K562 (cell line): ENCODE measurements around the gene GPR68. TPM values are rescaled to one million over a fixed set of nuclear protein-coding genes. Genes with fewer than 3 reads are reported as not detected.

Experiments used
- ATAC-seq: fragments of 200-7000 bp; cut with Tn5 transposase; 3 replicates; pipeline ENCODE4 v1.9.1; 2020; ENCODE audit warnings: moderate library complexity
- BruUV-seq: library from RNA; stranded (reverse); fragments of 400-500 nt; replicated peaks from 2 replicates; lab custom pipeline; 2021; lab: Mats Ljungman, UMichigan
- CTCF ChIA-PET: fragments of 300-600 bp; formaldehyde crosslinking; extraction: SDS; loops from one replicate; lab custom pipeline; 2021; ENCODE audit warnings: low intra/inter-chr PET ratio; lab: Yijun Ruan, JAX
- POLR2A ChIA-PET: fragments of 300-600, 350-650 bp; sonication (Branson Sonifier 250); formaldehyde crosslinking; extraction: SDS; loops from one replicate; lab custom pipeline; 2021; ENCODE audit warnings: antibody characterized with exemption, inconsistent platforms; lab: Yijun Ruan, JAX
- DNase-seq, 4 experiments: peaks; one replicate each; pipeline versions ENCODE4 v3.0.0 to v3.0.0-alpha.2; 2011 to 2018; ENCODE audit warnings: low spot score in 3 of 4, mixed read lengths in 3 of 4; ENCODE audit errors: extremely low read depth in 1 of 4
- FAIRE-seq: peaks from 2 replicates; lab custom pipeline; 2011; peaks lifted over from hg19 to GRCh38; lab: Jason Lieb, UNC
- H2AFZ ChIP-seq: 2 replicates; pipeline ENCODE4 v1.6.0; 2011; ENCODE audit warnings: low read depth, low read length, control low read depth, inconsistent platforms
- H3K27ac ChIP-seq: fragments of 200-600 bp; 3 replicates; pipeline ENCODE4 v1.8.0; 2011; ENCODE audit warnings: low read depth, mild to moderate bottlenecking, control low read depth, inconsistent platforms, low read length, moderate library complexity, mixed read lengths; ENCODE audit errors: extremely low read depth
- H3K27me3 ChIP-seq, 2 experiments: fragments of 300-600 bp in 1 of 2; 2 replicates in 1 of 2; 3 replicates in 1 of 2; pipeline versions ENCODE4 v1.6.0 to v1.8.0; 2011; ENCODE audit warnings: inconsistent platforms in 2 of 2, low read length in 2 of 2, mild to moderate bottlenecking in 1 of 2, mixed read lengths in 1 of 2, moderate library complexity in 1 of 2; ENCODE audit not compliant: control insufficient read depth in 2 of 2, insufficient read depth in 2 of 2
- H3K36me3 ChIP-seq: fragments of 300-600 bp; 3 replicates; pipeline ENCODE4 v1.8.0; 2011; ENCODE audit warnings: mild to moderate bottlenecking, low read length, inconsistent platforms; ENCODE audit not compliant: control insufficient read depth, insufficient read depth
- H3K4me1 ChIP-seq, 2 experiments: fragments of 200-600 bp in 1 of 2; replicated peaks in 1 of 2; 2 replicates in 1 of 2; 3 replicates in 1 of 2; pipeline versions ENCODE4 v1.5.1 to v1.8.0; 2011; ENCODE audit warnings: inconsistent platforms in 2 of 2, low read length in 2 of 2, mild to moderate bottlenecking in 1 of 2, mixed read lengths in 1 of 2, moderate library complexity in 1 of 2; ENCODE audit not compliant: control insufficient read depth in 2 of 2, insufficient read depth in 2 of 2
- H3K4me2 ChIP-seq: 2 replicates; pipeline ENCODE4 v1.6.1; 2011; ENCODE audit warnings: low read length, control low read depth, inconsistent platforms, mixed read lengths; ENCODE audit not compliant: insufficient read depth
- H3K4me3 ChIP-seq: fragments of 200-600 bp; sonication (generic), shearing (Covaris generic); 2 replicates; pipeline ENCODE4 v1.5.1; 2016; ENCODE audit warnings: control low read depth, inconsistent platforms
- H3K79me2 ChIP-seq: fragments of 200-600 bp; 3 replicates; pipeline ENCODE4 v1.8.0; 2011; ENCODE audit warnings: low read length, inconsistent platforms; ENCODE audit not compliant: control insufficient read depth, insufficient read depth
- H3K9ac ChIP-seq, 2 experiments: 2 replicates each; pipeline versions ENCODE4 v1.6.0 to v1.6.1; 2011; ENCODE audit warnings: low read depth in 2 of 2, low read length in 2 of 2, control low read depth in 1 of 2, inconsistent platforms in 1 of 2, mild to moderate bottlenecking in 1 of 2, mixed read lengths in 1 of 2; ENCODE audit not compliant: insufficient read depth in 1 of 2
- H3K9me1 ChIP-seq: one replicate; pipeline ENCODE4 v1.6.0; 2011; ENCODE audit warnings: inconsistent platforms, mild to moderate bottlenecking, low read length, moderate library complexity; ENCODE audit not compliant: control insufficient read depth, insufficient read depth
- H3K9me3 ChIP-seq: replicated peaks from 2 replicates; pipeline ENCODE4 v1.5.1; 2011; ENCODE audit warnings: low read depth, low read length, inconsistent platforms; ENCODE audit not compliant: control insufficient read depth, insufficient read depth
- H4K20me1 ChIP-seq: replicated peaks from 2 replicates; pipeline ENCODE4 v1.6.1; 2011; ENCODE audit warnings: low read length, inconsistent platforms, mixed read lengths; ENCODE audit not compliant: control insufficient read depth, insufficient read depth
- ARID3B ChIP-seq: fragments of 250-450 bp; sonication (Bioruptor Pico); IDR thresholded peaks from 2 replicates; pipeline ENCODE4 v1.4.0; 2020; ENCODE audit warnings: borderline replicate concordance
- ARID4B ChIP-seq: sonication (generic); formaldehyde crosslinking; IDR thresholded peaks from 2 replicates; pipeline ENCODE4 v1.8.0; 2022; ENCODE audit warnings: mild to moderate bottlenecking, missing genetic modification reagents
- ELF4 ChIP-seq: fragments of 450-650 bp; formaldehyde crosslinking; IDR thresholded peaks from 2 replicates; pipeline ENCODE4 v1.4.0; 2022; ENCODE audit warnings: missing genetic modification characterization
- ESRRA ChIP-seq: fragments of 450-650 bp; IDR thresholded peaks from 2 replicates; pipeline ENCODE4 v1.6.1; 2014; ENCODE audit warnings: low read depth, mild to moderate bottlenecking, moderate library complexity, borderline replicate concordance
- HCFC1 ChIP-seq: IDR thresholded peaks from 2 replicates; pipeline ENCODE4 v1.6.1; 2012; ENCODE audit warnings: low read depth, low read length, improper control_type of control experiment
- KDM2B ChIP-seq: fragments of 250-450 bp; sonication (Bioruptor Pico); IDR thresholded peaks from 2 replicates; pipeline ENCODE4 v1.8.0; 2021; ENCODE audit warnings: mild to moderate bottlenecking, moderate library complexity
- PHB2 ChIP-seq: fragments of 450-650 bp; IDR thresholded peaks from 2 replicates; pipeline ENCODE4 v1.6.1; 2017; ENCODE audit warnings: low read depth
- RBM15 ChIP-seq: fragments of 200-400 bp; formaldehyde crosslinking; IDR thresholded peaks from 2 replicates; pipeline ENCODE4 v1.6.1; 2018; ENCODE audit warnings: mild to moderate bottlenecking, low read length, moderate library complexity; ENCODE audit not compliant: insufficient read depth
- SRSF1 ChIP-seq: fragments of 200-400 bp; formaldehyde crosslinking; IDR thresholded peaks from 2 replicates; pipeline ENCODE4 v1.6.1; 2017; ENCODE audit warnings: mild to moderate bottlenecking, low read depth, low read length, moderate library complexity
- SRSF7 ChIP-seq: fragments of 200-400 bp; formaldehyde crosslinking; optimal IDR thresholded peaks from 2 replicates; pipeline ENCODE3; 2017; ENCODE audit warnings: mild to moderate bottlenecking, low read depth, low read length
- ZNF778 ChIP-seq: fragments of 450-650 bp; formaldehyde crosslinking; IDR thresholded peaks from 2 replicates; pipeline ENCODE4 v1.4.0; 2020; ENCODE audit warnings: mild to moderate bottlenecking, moderate library complexity
- WGBS: fragments of 100-300 bp; shearing (Covaris generic); methylation state at CpG from one replicate; pipeline ENCODE4 v1.1.6; 2016; ENCODE audit warnings: low coverage, mixed read lengths; ENCODE audit not compliant: insufficient coverage; ENCODE audit errors: missing lambda C conversion rate; 5-methylcytosine and 5-hydroxymethylcytosine counted together
- in situ Hi-C: fragments of 300-500 bp; cut with MboI; formaldehyde crosslinking; loops from 4 replicates; pipeline ENCODE4 v1.15.0; 2018; ENCODE audit warnings: inconsistent platforms, mixed read lengths
- intact Hi-C: fragments of 100-400 bp; cut with micrococcal nuclease; formaldehyde crosslinking; loops from 2 replicates; pipeline ENCODE4 v1.14.2; 2022
- polyA plus RNA-seq, 8 experiments: library from polyadenylated mRNA; depleted of rRNA in 4 of 8; stranded (reverse) in 5 of 8; unstranded in 3 of 8; fragments of >200 nt; fragmentation: Nextera tagmentation in 2 of 8; fragmentation: Illumina TruSeq in 1 of 8; extraction: Ambion mirVana in 2 of 8; extraction: Trizol in 1 of 8; gene quantifications; 2 replicates each; pipeline versions ENCODE4 v1.2.1 to v1.2.3, GENCODE V29; 2011 to 2014; ENCODE audit warnings: inconsistent platforms in 1 of 8, missing spikeins in 1 of 8
- total RNA-seq, 7 experiments: library from RNA; depleted of rRNA in 6 of 7; stranded (reverse); fragments of >200 nt in 6 of 7; fragmentation: Illumina TruSeq in 2 of 7; extraction: Trizol in 2 of 7; gene quantifications; 2 replicates each; pipeline versions ENCODE4 v1.2.1 to v1.2.3, GENCODE V29; 2011 to 2021; ENCODE audit warnings: low replicate concordance in 1 of 7

GPR68 gene
- total and polyA plus RNA-seq, 9 of the 15 experiments (the other 6 are each of a cell fraction or from before 2014, with no cell fraction given) = 0.41 to 9.4 (median 3.7) TPM

- H3K9me3 ChIP-seq = no peaks in the 10 kb centered on the region
- ChIA-PET CTCF (no interaction called here), POLR2A (interaction anchor here (0.5 to 2.2 kb wide), 2 partner anchors 14 to 164 kb away, joined by 3 to 5 read pairs; no protein-coding TSS in a partner anchor)
- no peak overlapping the region for H3K9ac ChIP-seq
- no peaks in the 10 kb centered on the region for H3K9me1 ChIP-seq
- intact Hi-C loops (no loop called here), in situ Hi-C loops (no loop called here)
- H3K36me3 ChIP-seq = peaks cover 58% of the 10 kb centered on the region
- H3K4me1 ChIP-seq = no peaks in the 10 kb centered on the region
- no peak for DNase-seq
- H4K20me1 ChIP-seq = no peaks in the 10 kb centered on the region
- no peak overlapping the region for H3K27ac ChIP-seq
- BruUV-seq = no TSS peak
- H3K4me2 ChIP-seq = no peak overlapping the region
- no peak overlapping the region for H3K4me3 ChIP-seq
- H3K27me3 ChIP-seq = no peaks in the 10 kb centered on the region
- no peaks in the 10 kb centered on the region for H3K79me2 ChIP-seq
- FAIRE-seq = no peak
- H2AFZ ChIP-seq = no peak overlapping the region
- no peak for ATAC-seq
- 89% methylated on average over 7 of the region's 10 CpGs for WGBS
- TF ChIP-seq ARID3B (CRISPR knock-in tag) = no peak
Measured at GRCh38 chr14:91279354-91279753, 34.9 kb upstream of the GPR68 start.

GRCh38 chr14:91278383-91278715 is 33.8 kb upstream of the GPR68 start:
- intact Hi-C loops = no loop called here
- H3K4me1 ChIP-seq = no peaks in the 10 kb centered on the region
- H3K9ac ChIP-seq = no peak overlapping the region
- CTCF ChIA-PET = no interaction called here
- DNase-seq (no peak), FAIRE-seq (no peak), ATAC-seq (no peak)
- H3K9me1 ChIP-seq = no peaks in the 10 kb centered on the region
- H4K20me1 ChIP-seq = no peaks in the 10 kb centered on the region
- POLR2A ChIA-PET = no interaction called here
- no peak for TF ChIP-seq ARID4B (CRISPR knock-in tag)
- no peak for TF ChIP-seq SRSF7
- TF ChIP-seq ESRRA = no peak
- no peak for TF ChIP-seq ELF4 (CRISPR knock-in tag)
- TF ChIP-seq RBM15 = no peak
- no peak for TF ChIP-seq ZNF778 (CRISPR knock-in tag)
- no peak for TF ChIP-seq PHB2
- TF ChIP-seq KDM2B (CRISPR knock-in tag) = no peak
- no peak for TF ChIP-seq HCFC1
- TF ChIP-seq SRSF1 = no peak
- H3K4me3 ChIP-seq = no peak overlapping the region
- H3K27me3 ChIP-seq = no peaks in the 10 kb centered on the region
- no peak overlapping the region for H2AFZ ChIP-seq
- H3K79me2 ChIP-seq = no peaks in the 10 kb centered on the region
- H3K27ac ChIP-seq = no peak overlapping the region
- in situ Hi-C loops = no loop called here
- H3K4me2 ChIP-seq = no peak overlapping the region
- BruUV-seq = no TSS peak
- WGBS = 100% methylated on average over 5 of the region's 5 CpGs
- H3K36me3 ChIP-seq = peaks cover 56% of the 10 kb centered on the region
- no peaks in the 10 kb centered on the region for H3K9me3 ChIP-seq
